Measurements from ENCODE around the gene MRPL46. TPM values are rescaled to one million over a fixed set of nuclear protein-coding genes. Genes with fewer than 3 reads are reported as not detected.

Gene MRPL46
- total and polyA plus RNA-seq, 4 donors = 12.1 to 28.7 (median 21.1) TPM

DNA sequence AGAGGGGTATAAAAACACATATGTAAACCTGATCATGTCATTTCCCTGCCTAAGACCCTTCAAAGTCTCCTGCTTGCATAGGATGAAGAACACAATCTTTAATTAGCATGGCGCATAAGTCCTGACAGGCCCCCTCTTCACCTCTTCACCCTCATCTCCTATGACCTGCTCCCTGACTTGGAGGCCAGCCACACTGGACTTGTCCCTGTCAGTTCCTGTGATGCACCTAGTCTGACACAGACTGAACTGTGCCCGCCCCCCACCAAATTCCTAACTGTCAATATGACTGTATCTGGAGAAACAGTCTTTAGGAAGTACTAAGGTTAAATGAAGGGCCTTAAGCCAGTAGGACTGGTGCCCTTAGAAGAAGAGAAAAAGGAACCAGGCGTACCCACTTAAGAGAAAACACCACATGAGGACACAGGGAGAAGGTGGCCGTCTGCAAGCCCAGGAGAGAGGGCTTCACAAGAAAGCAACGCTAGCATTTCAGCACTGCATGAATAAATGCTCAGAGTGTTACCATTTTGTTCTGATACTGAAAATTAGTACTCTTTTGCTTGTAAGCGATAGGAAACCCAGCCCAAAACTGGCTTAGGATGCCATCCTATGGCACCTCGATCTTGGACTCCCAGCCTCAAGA is 34.0 kb downstream of the MRPL46 start:
- TF ChIP-seq, protein P1, sequence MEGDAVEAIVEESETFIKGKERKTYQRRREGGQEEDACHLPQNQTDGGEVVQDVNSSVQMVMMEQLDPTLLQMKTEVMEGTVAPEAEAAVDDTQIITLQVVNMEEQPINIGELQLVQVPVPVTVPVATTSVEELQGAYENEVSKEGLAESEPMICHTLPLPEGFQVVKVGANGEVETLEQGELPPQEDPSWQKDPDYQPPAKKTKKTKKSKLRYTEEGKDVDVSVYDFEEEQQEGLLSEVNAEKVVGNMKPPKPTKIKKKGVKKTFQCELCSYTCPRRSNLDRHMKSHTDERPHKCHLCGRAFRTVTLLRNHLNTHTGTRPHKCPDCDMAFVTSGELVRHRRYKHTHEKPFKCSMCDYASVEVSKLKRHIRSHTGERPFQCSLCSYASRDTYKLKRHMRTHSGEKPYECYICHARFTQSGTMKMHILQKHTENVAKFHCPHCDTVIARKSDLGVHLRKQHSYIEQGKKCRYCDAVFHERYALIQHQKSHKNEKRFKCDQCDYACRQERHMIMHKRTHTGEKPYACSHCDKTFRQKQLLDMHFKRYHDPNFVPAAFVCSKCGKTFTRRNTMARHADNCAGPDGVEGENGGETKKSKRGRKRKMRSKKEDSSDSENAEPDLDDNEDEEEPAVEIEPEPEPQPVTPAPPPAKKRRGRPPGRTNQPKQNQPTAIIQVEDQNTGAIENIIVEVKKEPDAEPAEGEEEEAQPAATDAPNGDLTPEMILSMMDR (IDR thresholded peaks at IDR 0.05; ENCODE audit: control extremely low read depth, extremely low read depth) = no peak
- H3K36me3 ChIP-seq (ENCODE audit: control insufficient read depth in 4 of 4, insufficient read depth in 4 of 4, low read length in 4 of 4) = no peaks in the 10 kb centered on the region
- no peak overlapping the region for H3K27ac ChIP-seq (ENCODE audit: low read depth in 1 of 2, low read length in 1 of 2)
- no peaks in the 10 kb centered on the region for H3K4me1 ChIP-seq (ENCODE audit: control insufficient read depth in 5 of 5, insufficient read depth in 5 of 5, low read length in 5 of 5)
- H3K4me3 ChIP-seq = no peak overlapping the region
- 85 to 87% methylated on average over 7 of the region's 7 CpGs for WGBS, 2 donors
- H3K9me3 ChIP-seq (ENCODE audit: control insufficient read depth in 4 of 4, insufficient read depth in 3 of 4, low read length in 3 of 4) = no peaks in the 10 kb centered on the region
- H3K9ac ChIP-seq (ENCODE audit: insufficient read depth in 1 of 2, low read length in 2 of 2) = no peak overlapping the region
- DNase-seq (no peak), ATAC-seq (ENCODE audit: insufficient read depth, low FRiP score) (no peak)
- H3K27me3 ChIP-seq (ENCODE audit: control insufficient read depth in 3 of 3, insufficient read depth in 3 of 3, low read length in 2 of 3) = peaks cover 0 to 15% (median 0%) of the 10 kb centered on the region in 3 donors

DNA sequence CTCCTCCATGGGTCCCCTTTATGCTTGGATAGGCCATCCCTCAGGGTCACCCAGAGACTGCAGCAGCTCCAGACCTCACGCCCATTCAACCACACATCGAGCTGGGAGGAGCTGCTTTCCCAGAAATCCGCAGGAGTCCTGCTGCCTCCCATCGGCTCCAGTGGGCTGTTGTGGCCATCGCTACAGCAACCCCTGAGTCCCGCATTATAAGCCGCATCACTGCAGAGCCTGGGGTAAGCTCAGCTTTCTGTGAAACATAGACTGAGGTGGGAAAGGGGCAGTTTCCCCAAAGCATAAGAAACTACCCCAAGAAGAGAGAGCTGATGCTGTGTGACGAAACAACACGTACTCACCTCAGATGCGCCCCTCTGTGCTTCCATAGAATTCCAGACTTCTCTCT is 35.7 kb downstream of the MRPL46 start:
- TF ChIP-seq, protein P1 (IDR thresholded peaks at IDR 0.05; ENCODE audit: control extremely low read depth, extremely low read depth) = no peak
- H3K9ac ChIP-seq (ENCODE audit: insufficient read depth in 1 of 2, low read length in 2 of 2) = no peak overlapping the region
- H3K27ac ChIP-seq (ENCODE audit: low read depth in 1 of 2, low read length in 1 of 2) = no peak overlapping the region
- ATAC-seq (ENCODE audit: insufficient read depth, low FRiP score) (no peak), DNase-seq (no peak)
- no peak overlapping the region for H3K4me3 ChIP-seq
- 83 to 91% methylated on average over 10 of the region's 10 CpGs for WGBS, 2 donors
- peaks cover 0 to 25% (median 0%) of the 10 kb centered on the region in 3 donors for H3K27me3 ChIP-seq (ENCODE audit: control insufficient read depth in 3 of 3, insufficient read depth in 3 of 3, low read length in 2 of 3)
- H3K36me3 ChIP-seq (ENCODE audit: control insufficient read depth in 4 of 4, insufficient read depth in 4 of 4, low read length in 4 of 4) = no peaks in the 10 kb centered on the region
- no peaks in the 10 kb centered on the region for H3K4me1 ChIP-seq (ENCODE audit: control insufficient read depth in 5 of 5, insufficient read depth in 5 of 5, low read length in 5 of 5)
- no peaks in the 10 kb centered on the region for H3K9me3 ChIP-seq (ENCODE audit: control insufficient read depth in 4 of 4, insufficient read depth in 3 of 4, low read length in 3 of 4)

DNA sequence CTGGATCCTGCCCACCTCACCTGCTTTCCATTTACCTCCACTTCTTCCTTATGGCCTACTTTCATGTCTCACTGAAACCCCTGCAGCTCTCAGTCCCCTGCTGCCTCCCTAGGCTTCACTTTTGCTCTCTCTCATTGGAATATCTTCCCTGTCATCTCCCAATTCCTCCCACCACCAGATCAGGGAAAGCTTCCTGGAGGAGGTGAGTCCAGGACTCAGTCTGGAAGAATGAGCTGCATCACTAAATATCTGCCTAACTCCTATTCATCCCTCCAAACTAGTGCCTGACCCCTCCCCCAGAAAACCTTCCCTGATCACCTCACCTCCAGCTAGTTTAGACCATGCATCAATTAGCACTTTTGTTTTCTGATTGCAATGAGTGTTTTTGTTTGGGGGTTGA is 37.1 kb downstream of the MRPL46 start:
- Histone ChIP-seq H3K27ac (ENCODE audit: low read depth in 1 of 2, low read length in 1 of 2) (no peak overlapping the region), H3K27me3 (ENCODE audit: control insufficient read depth in 3 of 3, insufficient read depth in 3 of 3, low read length in 2 of 3) (peaks cover 0 to 25% (median 0%) of the 10 kb centered on the region in 3 donors), H3K9ac (ENCODE audit: insufficient read depth in 1 of 2, low read length in 2 of 2) (no peak overlapping the region), H3K9me3 (ENCODE audit: control insufficient read depth in 4 of 4, insufficient read depth in 3 of 4, low read length in 3 of 4) (no peaks in the 10 kb centered on the region), H3K4me3 (no peak overlapping the region), H3K36me3 (ENCODE audit: control insufficient read depth in 4 of 4, insufficient read depth in 4 of 4, low read length in 4 of 4) (no peaks in the 10 kb centered on the region), H3K4me1 (ENCODE audit: control insufficient read depth in 5 of 5, insufficient read depth in 5 of 5, low read length in 5 of 5) (no peaks in the 10 kb centered on the region)
- DNase-seq (no peak), ATAC-seq (ENCODE audit: insufficient read depth, low FRiP score) (no peak)
- TF ChIP-seq, protein P1 (IDR thresholded peaks at IDR 0.05; ENCODE audit: control extremely low read depth, extremely low read depth) = no peak
